Endothelial cell of umbilical vein (primary cell): Measurements from ENCODE around the gene HOXB3. TPM values are rescaled to one million over a fixed set of nuclear protein-coding genes. Genes with fewer than 3 reads are reported as not detected.

Experiments
- BruUV-seq: library from RNA; stranded (reverse); fragments of 400-500 nt; replicated peaks from 2 replicates; lab custom pipeline; 2021; lab: Mats Ljungman, UMichigan
- CTCF ChIA-PET: fragments of 300-600, 350-600 bp; sonication (Branson Sonifier 250); formaldehyde crosslinking; loops from one replicate; lab custom pipeline; 2021; ENCODE audit warnings: antibody characterized with exemption, inconsistent platforms; lab: Charles Lee
- POLR2A ChIA-PET: fragments of 300-600, 350-600 bp; sonication (Branson Sonifier 250); formaldehyde crosslinking; loops from one replicate; lab custom pipeline; 2021; ENCODE audit warnings: antibody characterized with exemption, inconsistent platforms; lab: Charles Lee
- DNase-seq: peaks from one replicate; pipeline ENCODE4 v3.0.0-alpha.2; 2011; ENCODE audit warnings: low read depth, low spot score
- FAIRE-seq: peaks from 2 replicates; lab custom pipeline; 2011; peaks lifted over from hg19 to GRCh38; lab: Jason Lieb, UNC
- H2AFZ ChIP-seq: 2 replicates; pipeline ENCODE4 v1.6.0; 2012; ENCODE audit warnings: low read depth, low read length, control low read depth, inconsistent platforms
- H3K27ac ChIP-seq: 2 replicates; pipeline ENCODE4 v1.5.1; 2011; ENCODE audit warnings: low read depth, mild to moderate bottlenecking, control low read depth, low read length, moderate library complexity; ENCODE audit not compliant: insufficient read depth
- H3K27me3 ChIP-seq, 2 experiments: 2 replicates each; pipeline versions ENCODE4 v1.6.0 to v1.6.1; 2011; ENCODE audit warnings: low read length in 2 of 2, mixed read lengths in 1 of 2; ENCODE audit not compliant: control insufficient read depth in 2 of 2, insufficient read depth in 2 of 2
- H3K36me3 ChIP-seq, 2 experiments: 2 replicates in 1 of 2; 3 replicates in 1 of 2; pipeline ENCODE4 v1.5.1; 2011; ENCODE audit warnings: low read length in 2 of 2, mild to moderate bottlenecking in 1 of 2, moderate library complexity in 1 of 2; ENCODE audit not compliant: control insufficient read depth in 2 of 2, insufficient read depth in 2 of 2; ENCODE audit errors: extremely low read depth in 1 of 2
- H3K4me1 ChIP-seq: 3 replicates; pipeline ENCODE4 v1.5.1; 2011; ENCODE audit warnings: mild to moderate bottlenecking, low read length; ENCODE audit not compliant: control insufficient read depth, insufficient read depth; ENCODE audit errors: extremely low read depth
- H3K4me2 ChIP-seq: 2 replicates; pipeline ENCODE4 v1.6.1; 2011; ENCODE audit warnings: low read length, control low read depth, mixed read lengths; ENCODE audit not compliant: insufficient read depth
- H3K4me3 ChIP-seq, 3 experiments: fragments of 200-600 bp in 1 of 3; sonication (generic), shearing (Covaris generic) in 1 of 3; replicated peaks in 1 of 3; 2 replicates each; pipeline ENCODE4 v1.5.1; 2011 to 2016; ENCODE audit warnings: control low read depth in 3 of 3, low read length in 3 of 3, mild to moderate bottlenecking in 2 of 3, inconsistent platforms in 1 of 3, low read depth in 1 of 3, moderate library complexity in 1 of 3; ENCODE audit not compliant: insufficient read depth in 1 of 3
- H3K79me2 ChIP-seq: 2 replicates; pipeline ENCODE4 v1.6.0; 2012; ENCODE audit warnings: low read length, inconsistent platforms; ENCODE audit not compliant: control insufficient read depth, insufficient read depth
- H3K9ac ChIP-seq: replicated peaks from 2 replicates; pipeline ENCODE3; 2011; ENCODE audit warnings: low read length, control low read depth; ENCODE audit not compliant: insufficient read depth; ENCODE audit errors: extremely low read depth
- H3K9me1 ChIP-seq: replicated peaks from 3 replicates; pipeline ENCODE4 v1.6.0; 2011; ENCODE audit warnings: mild to moderate bottlenecking, low read length; ENCODE audit not compliant: control insufficient read depth, insufficient read depth; ENCODE audit errors: extremely low read depth
- H3K9me3 ChIP-seq: replicated peaks from 2 replicates; pipeline ENCODE4 v1.5.1; 2012; ENCODE audit warnings: low read length, inconsistent platforms; ENCODE audit not compliant: control insufficient read depth, insufficient read depth
- H4K20me1 ChIP-seq: replicated peaks from 2 replicates; pipeline ENCODE3; 2011; ENCODE audit warnings: mild to moderate bottlenecking, low read length; ENCODE audit not compliant: control insufficient read depth, insufficient read depth; ENCODE audit errors: extremely low read depth
- EZH2 ChIP-seq: IDR thresholded peaks from 2 replicates; pipeline ENCODE4 v1.6.1; 2012; ENCODE audit warnings: borderline replicate concordance, low read depth, mild to moderate bottlenecking, moderate library complexity, low read length, inconsistent platforms; ENCODE audit not compliant: severe bottlenecking
- FOS ChIP-seq: IDR thresholded peaks from 2 replicates; pipeline ENCODE4 v1.6.1; 2011; ENCODE audit warnings: mild to moderate bottlenecking, low read length, moderate library complexity, borderline replicate concordance; ENCODE audit not compliant: insufficient read depth
- GATA2 ChIP-seq: IDR thresholded peaks from 2 replicates; pipeline ENCODE4 v1.7.0; 2011; ENCODE audit warnings: low read depth, mild to moderate bottlenecking, moderate library complexity, mixed read lengths, low read length; ENCODE audit not compliant: insufficient read length, insufficient read depth
- JUN ChIP-seq: IDR thresholded peaks from 2 replicates; pipeline ENCODE4 v1.6.1; 2011; ENCODE audit warnings: borderline replicate concordance, low read depth; ENCODE audit not compliant: insufficient read length, insufficient read depth
- MAX ChIP-seq: IDR thresholded peaks from 2 replicates; pipeline ENCODE4 v1.6.1; 2011; ENCODE audit not compliant: insufficient read depth, insufficient read length
- MYC ChIP-seq: IDR thresholded peaks from one replicate; pipeline ENCODE4 v1.6.1; 2011; ENCODE audit warnings: mild to moderate bottlenecking, low read depth, low read length
- POLR2A ChIP-seq: IDR thresholded peaks from 2 replicates; pipeline ENCODE4 v1.6.1; 2012; ENCODE audit warnings: low read depth, mild to moderate bottlenecking, control low read depth, low read length
- POLR2AphosphoS5 ChIP-seq: IDR thresholded peaks from 2 replicates; pipeline ENCODE4 v1.6.1; 2012; ENCODE audit warnings: low read depth, mild to moderate bottlenecking, control low read depth, low read length, moderate library complexity; ENCODE audit not compliant: insufficient read depth
- dilution Hi-C: fragments of 300-500 bp; cut with MboI; formaldehyde crosslinking; loops from one replicate; pipeline ENCODE4 v1.15.0; 2019; ENCODE audit warnings: low sequenced_read_pairs; ENCODE audit not compliant: extremely low pct_ligation_motif_present
- intact Hi-C: fragments of 100-400 bp; cut with micrococcal nuclease; formaldehyde crosslinking; loops from one replicate; pipeline ENCODE4 v1.10.0; 2022
- polyA plus RNA-seq, 4 experiments: library from polyadenylated mRNA; depleted of rRNA in 3 of 4; stranded (reverse) in 3 of 4; unstranded in 1 of 4; fragments of >200 nt; gene quantifications; 2 replicates each; pipeline versions ENCODE4 v1.2.1 to v1.2.3, GENCODE V29; 2011 to 2012; ENCODE audit warnings: missing spikeins in 1 of 4
- total RNA-seq: library from RNA; stranded (reverse); gene quantifications from 2 replicates; pipeline ENCODE4 v1.2.3, GENCODE V29; 2021
- TF ChIP-seq, protein P1 (sequence below), 2 donors: IDR thresholded peaks; 1 replicate in 1 of 2; 2 replicates in 1 of 2; pipeline ENCODE4 v1.5.1; 2011; ENCODE audit warnings: low read length in 2 of 2, mild to moderate bottlenecking in 2 of 2, moderate library complexity in 2 of 2, control low read depth in 1 of 2, inconsistent platforms in 1 of 2, low read depth in 1 of 2; ENCODE audit not compliant: insufficient read depth in 1 of 2; ENCODE audit errors: extremely low read depth in 1 of 2

Gene HOXB3
- total and polyA plus RNA-seq, 2 donors (not counting 3 experiments of a cell fraction or from before 2014, with no cell fraction given) = 29.6 to 56.6 TPM

DNA sequence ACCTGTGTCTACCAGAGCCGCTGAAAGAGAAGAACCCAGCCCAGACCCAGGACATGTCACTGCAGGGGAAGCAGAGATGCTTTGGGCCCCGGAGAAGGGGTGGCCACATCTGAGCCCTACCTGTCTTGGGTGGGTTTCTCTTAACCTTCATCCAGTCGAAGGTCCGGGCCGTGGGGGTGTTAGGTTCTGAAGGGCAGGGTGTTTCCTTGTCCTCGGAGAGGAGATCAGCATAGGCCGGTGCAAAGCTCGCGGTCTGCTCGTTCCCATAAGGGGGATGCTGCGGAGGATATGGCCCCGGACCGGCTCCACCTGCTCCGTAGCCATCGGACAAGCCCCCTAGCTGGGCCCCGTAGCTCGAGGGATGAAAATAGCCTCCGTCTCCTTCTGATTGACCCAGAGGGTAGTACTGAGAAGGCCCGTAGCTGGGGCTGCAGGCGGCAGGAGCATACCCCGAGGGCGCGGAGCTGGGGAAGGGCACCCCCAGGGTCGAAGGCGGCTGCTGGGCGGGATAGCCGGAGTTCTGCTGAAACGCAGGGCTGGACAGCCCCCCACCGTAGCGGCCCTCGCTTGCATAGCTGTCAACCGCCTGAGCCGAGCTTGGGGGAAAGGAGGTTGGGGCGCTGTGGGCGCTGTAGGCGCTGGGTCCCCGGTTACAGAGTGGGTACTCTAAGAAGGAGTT is 59.7 kb downstream of the HOXB3 start:
- Histone ChIP-seq H3K36me3 (no peaks in the 10 kb centered on the region), H3K9me3 (no peaks in the 10 kb centered on the region), H3K4me3 (no peak overlapping the region), H3K27ac (no peak overlapping the region), H3K4me1 (no peaks in the 10 kb centered on the region), H3K79me2 (no peaks in the 10 kb centered on the region), H3K27me3 (peaks cover 13 to 18% of the 10 kb centered on the region in 2 experiments), H2AFZ (no peak overlapping the region), H3K9me1 (no peaks in the 10 kb centered on the region), H3K4me2 (no peak overlapping the region), H4K20me1 (no peaks in the 10 kb centered on the region), H3K9ac (no peak overlapping the region)
- ChIA-PET POLR2A (no interaction called here), CTCF (no interaction called here)
- no peak for TF ChIP-seq GATA2
- TF ChIP-seq EZH2 = no peak
- no peak for TF ChIP-seq MYC
- TF ChIP-seq POLR2A = no peak
- no peak for TF ChIP-seq MAX
- TF ChIP-seq, protein P1, sequence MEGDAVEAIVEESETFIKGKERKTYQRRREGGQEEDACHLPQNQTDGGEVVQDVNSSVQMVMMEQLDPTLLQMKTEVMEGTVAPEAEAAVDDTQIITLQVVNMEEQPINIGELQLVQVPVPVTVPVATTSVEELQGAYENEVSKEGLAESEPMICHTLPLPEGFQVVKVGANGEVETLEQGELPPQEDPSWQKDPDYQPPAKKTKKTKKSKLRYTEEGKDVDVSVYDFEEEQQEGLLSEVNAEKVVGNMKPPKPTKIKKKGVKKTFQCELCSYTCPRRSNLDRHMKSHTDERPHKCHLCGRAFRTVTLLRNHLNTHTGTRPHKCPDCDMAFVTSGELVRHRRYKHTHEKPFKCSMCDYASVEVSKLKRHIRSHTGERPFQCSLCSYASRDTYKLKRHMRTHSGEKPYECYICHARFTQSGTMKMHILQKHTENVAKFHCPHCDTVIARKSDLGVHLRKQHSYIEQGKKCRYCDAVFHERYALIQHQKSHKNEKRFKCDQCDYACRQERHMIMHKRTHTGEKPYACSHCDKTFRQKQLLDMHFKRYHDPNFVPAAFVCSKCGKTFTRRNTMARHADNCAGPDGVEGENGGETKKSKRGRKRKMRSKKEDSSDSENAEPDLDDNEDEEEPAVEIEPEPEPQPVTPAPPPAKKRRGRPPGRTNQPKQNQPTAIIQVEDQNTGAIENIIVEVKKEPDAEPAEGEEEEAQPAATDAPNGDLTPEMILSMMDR (IDR thresholded peaks at IDR 0.05; ENCODE audit: extremely low read depth in 1 of 2, insufficient read depth in 1 of 2, low read depth in 1 of 2, low read length in 2 of 2) = no peak
- TF ChIP-seq FOS = no peak
- no peak for TF ChIP-seq JUN
- no peak for TF ChIP-seq POLR2AphosphoS5
- BruUV-seq = no TSS peak
- intact Hi-C loops (no loop called here), dilution Hi-C loops (no loop called here)
- FAIRE-seq (no peak), DNase-seq (no peak)
